Esophagus (tissue), 2 donors: Measurements from ENCODE around the gene MEGF11. TPM values are rescaled to one million over a fixed set of nuclear protein-coding genes. Genes with fewer than 3 reads are reported as not detected.

Source experiments
- H3K27ac ChIP-seq, 2 donors: one replicate each; pipeline ENCODE4 v1.5.1; 2013; ENCODE audit warnings: low read depth in 2 of 2, mild to moderate bottlenecking in 2 of 2, inconsistent platforms in 1 of 2, low read length in 1 of 2, moderate library complexity in 1 of 2
- H3K27me3 ChIP-seq, 2 donors: one replicate each; pipeline ENCODE4 v1.6.1; 2013; ENCODE audit warnings: low read length in 2 of 2, control low read depth in 1 of 2, mild to moderate bottlenecking in 1 of 2; ENCODE audit not compliant: insufficient read depth in 2 of 2, control insufficient read depth in 1 of 2
- H3K36me3 ChIP-seq, 2 donors: one replicate each; pipeline ENCODE4 v1.6.1; 2013; ENCODE audit warnings: low read length in 1 of 2; ENCODE audit not compliant: control insufficient read depth in 2 of 2, insufficient read depth in 2 of 2
- H3K4me1 ChIP-seq, 2 donors: one replicate each; pipeline ENCODE4 v1.6.1; 2013; ENCODE audit warnings: low read length in 1 of 2; ENCODE audit not compliant: control insufficient read depth in 2 of 2, insufficient read depth in 2 of 2
- H3K4me3 ChIP-seq, 2 donors: one replicate each; pipeline ENCODE4 v1.5.1; 2013; ENCODE audit warnings: low read length in 2 of 2, mild to moderate bottlenecking in 2 of 2, low read depth in 1 of 2, moderate library complexity in 1 of 2
- H3K9me3 ChIP-seq, 2 donors: one replicate each; pipeline ENCODE4 v1.6.1; 2013; ENCODE audit warnings: mild to moderate bottlenecking in 2 of 2, low read depth in 1 of 2, low read length in 1 of 2, moderate library complexity in 1 of 2; ENCODE audit not compliant: control insufficient read depth in 2 of 2, insufficient read depth in 1 of 2
- WGBS, 2 donors: extraction: QIAGEN DNeasy Blood & Tissue Kit; methylation state at CpG; one replicate each; pipeline ENCODE4 v1.1.7; 2013; 5-methylcytosine and 5-hydroxymethylcytosine counted together
- polyA plus RNA-seq, 2 donors: library from polyadenylated mRNA; stranded (reverse); fragments of 200-250 nt; gene quantifications; one replicate each; pipeline ENCODE4 v1.2.3, GENCODE V29; 2013
- donor health status: healthy with polysubstance abuse.
- donor health status: Bipolar disorder and iron deficiency.

The MEGF11 gene
- polyA plus RNA-seq, 2 donors: not detected

- Histone ChIP-seq H3K4me1 (peaks cover 0 to 3% of the 10 kb centered on the region in 2 donors), H3K4me3 (no peak overlapping the region), H3K9me3 (no peaks in the 10 kb centered on the region), H3K36me3 (no peaks in the 10 kb centered on the region), H3K27me3 (no peaks in the 10 kb centered on the region), H3K27ac (no peak overlapping the region)
- WGBS, 2 donors: 72 to 73% methylated on average over 10 of the region's 10 CpGs
These were observed 313.5 kb downstream of the MEGF11 start for GRCh38 chr15:65939901-65940617.

GRCh38 chr15:65938604-65939003 is 314.9 kb downstream of the MEGF11 start:
- Histone ChIP-seq H3K4me1 (peaks cover 0 to 3% of the 10 kb centered on the region in 2 donors), H3K27ac (no peak overlapping the region), H3K27me3 (no peaks in the 10 kb centered on the region), H3K36me3 (no peaks in the 10 kb centered on the region), H3K9me3 (no peaks in the 10 kb centered on the region), H3K4me3 (no peak overlapping the region)
- 87 to 90% methylated on average over 4 of the region's 4 CpGs for WGBS, 2 donors

GRCh38 chr15:65937476-65937875 is 316.1 kb downstream of the MEGF11 start:
- Histone ChIP-seq H3K4me3 (no peak overlapping the region), H3K4me1 (peaks cover 0 to 5% of the 10 kb centered on the region in 2 donors), H3K36me3 (no peaks in the 10 kb centered on the region), H3K27me3 (no peaks in the 10 kb centered on the region), H3K9me3 (peaks cover 0 to 3% of the 10 kb centered on the region in 2 donors), H3K27ac (no peak overlapping the region)
- 89 to 100% methylated on average over 1 of the region's 1 CpG for WGBS, 2 donors

GRCh38 chr15:65937054-65937453 is 316.5 kb downstream of the MEGF11 start:
- H3K4me3 ChIP-seq: no peak overlapping the region
- 92% methylated on average over 3 of the region's 3 CpGs for WGBS, 2 donors
- no peak overlapping the region for H3K27ac ChIP-seq
- H3K4me1 ChIP-seq: peaks cover 0 to 5% of the 10 kb centered on the region in 2 donors
- peaks cover 0 to 3% of the 10 kb centered on the region in 2 donors for H3K9me3 ChIP-seq
- H3K27me3 ChIP-seq: no peaks in the 10 kb centered on the region
- no peaks in the 10 kb centered on the region for H3K36me3 ChIP-seq

- Histone ChIP-seq H3K36me3 (no peaks in the 10 kb centered on the region), H3K4me3 (no peak overlapping the region), H3K9me3 (peaks cover 0 to 3% of the 10 kb centered on the region in 2 donors), H3K27ac (no peak overlapping the region), H3K27me3 (no peaks in the 10 kb centered on the region), H3K4me1 (peaks cover 0 to 5% of the 10 kb centered on the region in 2 donors)
- WGBS, 2 donors: 62 to 71% methylated on average over 1 of the region's 1 CpG
These were observed 317.3 kb downstream of the MEGF11 start for GRCh38 chr15:65936282-65936681.

- Histone ChIP-seq H3K27me3 (no peaks in the 10 kb centered on the region), H3K27ac (no peak overlapping the region), H3K9me3 (peaks cover 0 to 3% of the 10 kb centered on the region in 2 donors), H3K4me1 (peaks cover 0 to 5% of the 10 kb centered on the region in 2 donors), H3K36me3 (no peaks in the 10 kb centered on the region), H3K4me3 (no peak overlapping the region)
- 76 to 85% methylated on average over 2 of the region's 2 CpGs for WGBS, 2 donors
These were observed 318.2 kb downstream of the MEGF11 start for GRCh38 chr15:65935391-65935790.

- H3K9me3 ChIP-seq: peaks cover 0 to 3% of the 10 kb centered on the region in 2 donors
- no peaks in the 10 kb centered on the region for H3K27me3 ChIP-seq
- no peaks in the 10 kb centered on the region for H3K36me3 ChIP-seq
- H3K27ac ChIP-seq: no peak overlapping the region
- WGBS, 2 donors: 87 to 88% methylated on average over 4 of the region's 4 CpGs
- H3K4me1 ChIP-seq: peaks cover 2 to 3% of the 10 kb centered on the region in 2 donors
- H3K4me3 ChIP-seq: no peak overlapping the region
These were observed 322.3 kb downstream of the MEGF11 start for GRCh38 chr15:65931221-65931620.

- peaks cover 2 to 3% of the 10 kb centered on the region in 2 donors for H3K4me1 ChIP-seq
These were observed 323.4 kb downstream of the MEGF11 start for GRCh38 chr15:65930134-65930533.

GRCh38 chr15:65929573-65929972 is 324.0 kb downstream of the MEGF11 start:
- no peak overlapping the region for H3K27ac ChIP-seq
- H3K27me3 ChIP-seq: no peaks in the 10 kb centered on the region
- H3K4me3 ChIP-seq: no peak overlapping the region
- WGBS, 2 donors: 85 to 89% methylated on average over 7 of the region's 7 CpGs
- peaks cover 2 to 3% of the 10 kb centered on the region in 2 donors for H3K4me1 ChIP-seq
- no peaks in the 10 kb centered on the region for H3K36me3 ChIP-seq
- peaks cover 0 to 3% of the 10 kb centered on the region in 2 donors for H3K9me3 ChIP-seq

More at GRCh38 chr15:65930134-65930533, 323.4 kb downstream of the MEGF11 start:
- Histone ChIP-seq H3K4me3 (no peak overlapping the region), H3K27ac (no peak overlapping the region), H3K9me3 (peaks cover 0 to 3% of the 10 kb centered on the region in 2 donors), H3K27me3 (no peaks in the 10 kb centered on the region), H3K36me3 (no peaks in the 10 kb centered on the region)
- 68 to 80% methylated on average over 6 of the region's 6 CpGs for WGBS, 2 donors

GRCh38 chr15:65927545-65927944 is 326.0 kb downstream of the MEGF11 start:
- Histone ChIP-seq H3K27me3 (no peaks in the 10 kb centered on the region), H3K9me3 (no peaks in the 10 kb centered on the region), H3K4me3 (no peak overlapping the region), H3K4me1 (peaks cover 0 to 3% of the 10 kb centered on the region in 2 donors), H3K27ac (no peak overlapping the region), H3K36me3 (no peaks in the 10 kb centered on the region)
- 61 to 72% methylated on average over 2 of the region's 2 CpGs for WGBS, 2 donors
